H9 (cell line): Measurements from ENCODE around the gene MDH2. TPM values are rescaled to one million over a fixed set of nuclear protein-coding genes. Genes with fewer than 3 reads are reported as not detected.

Source experiments
- DNase-seq: peaks from one replicate; pipeline ENCODE4 v3.0.0-alpha.2; 2017
- H2AFZ ChIP-seq: one replicate; pipeline ENCODE4 v1.6.1; 2013; ENCODE audit warnings: mild to moderate bottlenecking, low read length, control low read depth, moderate library complexity
- H2AK5ac ChIP-seq: 2 replicates; pipeline ENCODE4 v1.6.1; 2013; ENCODE audit warnings: low read length, control low read depth, mixed read lengths; ENCODE audit not compliant: insufficient read length
- H2BK120ac ChIP-seq: one replicate; pipeline ENCODE4 v1.6.1; 2013; ENCODE audit warnings: low read depth, mild to moderate bottlenecking, low read length, control low read depth, inconsistent platforms; ENCODE audit not compliant: poor library complexity, severe bottlenecking
- H2BK12ac ChIP-seq: 2 replicates; pipeline ENCODE4 v1.6.1; 2013; ENCODE audit warnings: low read length, control low read depth, mixed read lengths, low read depth; ENCODE audit not compliant: insufficient read length
- H2BK15ac ChIP-seq: 2 replicates; pipeline ENCODE4 v1.6.1; 2013; ENCODE audit warnings: low read depth, low read length, control low read depth
- H2BK20ac ChIP-seq: one replicate; pipeline ENCODE4 v1.6.1; 2013; ENCODE audit warnings: low read depth, mild to moderate bottlenecking, low read length, control low read depth, inconsistent platforms; ENCODE audit not compliant: poor library complexity, severe bottlenecking
- H2BK5ac ChIP-seq: 2 replicates; pipeline ENCODE4 v1.6.1; 2013; ENCODE audit warnings: low read length, control low read depth, mixed read lengths; ENCODE audit not compliant: insufficient read length
- H3K14ac ChIP-seq: 2 replicates; pipeline ENCODE4 v1.6.1; 2013; ENCODE audit warnings: low read length, control low read depth; ENCODE audit not compliant: insufficient read depth
- H3K18ac ChIP-seq: 2 replicates; pipeline ENCODE4 v1.6.1; 2013; ENCODE audit warnings: low read depth, mild to moderate bottlenecking, mixed read lengths, low read length, control low read depth; ENCODE audit not compliant: insufficient read length
- H3K23ac ChIP-seq: 2 replicates; pipeline ENCODE4 v1.6.1; 2013; ENCODE audit warnings: low read length, control low read depth, mixed read lengths, low read depth; ENCODE audit not compliant: insufficient read length
- H3K23me2 ChIP-seq: 2 replicates; pipeline ENCODE4 v1.6.1; 2013; ENCODE audit warnings: low read depth, mild to moderate bottlenecking, mixed read lengths, low read length, control low read depth; ENCODE audit not compliant: insufficient read length, poor library complexity, severe bottlenecking
- H3K27ac ChIP-seq: 2 replicates; pipeline ENCODE4 v1.5.1; 2013; ENCODE audit warnings: low read length, control low read depth, mixed read lengths, low read depth; ENCODE audit not compliant: insufficient read length
- H3K27me3 ChIP-seq: 2 replicates; pipeline ENCODE4 v1.6.1; 2013; ENCODE audit warnings: low read length, control low read depth, inconsistent platforms; ENCODE audit not compliant: insufficient read depth
- H3K4ac ChIP-seq: 2 replicates; pipeline ENCODE4 v1.6.1; 2013; ENCODE audit warnings: low read depth, mild to moderate bottlenecking, control low read depth, inconsistent platforms, low read length, moderate library complexity
- H3K4me1 ChIP-seq: 2 replicates; pipeline ENCODE4 v1.6.1; 2013; ENCODE audit warnings: low read length, control low read depth, inconsistent platforms; ENCODE audit not compliant: insufficient read depth
- H3K4me2 ChIP-seq: 2 replicates; pipeline ENCODE4 v1.6.1; 2013; ENCODE audit warnings: low read length, control low read depth, mixed read lengths; ENCODE audit not compliant: insufficient read length, insufficient read depth
- H3K56ac ChIP-seq: 2 replicates; pipeline ENCODE4 v1.6.1; 2013; ENCODE audit warnings: low read depth, mild to moderate bottlenecking, mixed read lengths, low read length, control low read depth; ENCODE audit not compliant: insufficient read length
- H3K79me1 ChIP-seq: 2 replicates; pipeline ENCODE4 v1.6.1; 2013; ENCODE audit warnings: low read depth, mild to moderate bottlenecking, moderate library complexity, low read length, control low read depth, inconsistent platforms; ENCODE audit not compliant: insufficient read depth, poor library complexity, severe bottlenecking
- H3K79me2 ChIP-seq: 2 replicates; pipeline ENCODE4 v1.6.1; 2013; ENCODE audit warnings: low read length, control low read depth, inconsistent platforms; ENCODE audit not compliant: insufficient read depth
- H3K9ac ChIP-seq: 2 replicates; pipeline ENCODE4 v1.6.1; 2013; ENCODE audit warnings: low read length, control low read depth, mixed read lengths; ENCODE audit not compliant: insufficient read length; ENCODE audit errors: extremely low read depth
- H3K9me3 ChIP-seq: one replicate; pipeline ENCODE4 v1.6.1; 2013; ENCODE audit warnings: low read depth, low read length, inconsistent platforms; ENCODE audit not compliant: control insufficient read depth
- H3T11ph ChIP-seq: one replicate; pipeline ENCODE4 v1.6.1; 2013; ENCODE audit warnings: mild to moderate bottlenecking, low read length, control low read depth, inconsistent platforms
- H4K20me1 ChIP-seq: one replicate; pipeline ENCODE4 v1.6.1; 2013; ENCODE audit not compliant: control insufficient read depth, insufficient read length, insufficient read depth
- H4K5ac ChIP-seq: 2 replicates; pipeline ENCODE4 v1.6.1; 2013; ENCODE audit warnings: low read depth, mild to moderate bottlenecking, mixed read lengths, low read length, control low read depth; ENCODE audit not compliant: insufficient read length
- H4K8ac ChIP-seq: replicated peaks from 2 replicates; pipeline ENCODE4 v1.6.1; 2013; ENCODE audit warnings: low read length, control low read depth, mixed read lengths, low read depth; ENCODE audit not compliant: insufficient read length
- H4K91ac ChIP-seq: 2 replicates; pipeline ENCODE4 v1.6.1; 2013; ENCODE audit warnings: low read depth, mild to moderate bottlenecking, moderate library complexity, mixed read lengths, low read length, control low read depth; ENCODE audit not compliant: insufficient read length
- H3K27ac Mint-ChIP-seq, 3 experiments: 2 replicates in 2 of 3; 3 replicates in 1 of 3; pipeline ENCODE4 v1.8.0; 2020 to 2021; ENCODE audit warnings: mixed read lengths in 3 of 3, mild to moderate bottlenecking in 1 of 3, moderate library complexity in 1 of 3
- H3K27me3 Mint-ChIP-seq: 2 replicates; pipeline ENCODE4 v1.8.0; 2021; ENCODE audit warnings: low read depth, mild to moderate bottlenecking, moderate library complexity, mixed read lengths
- H3K36me3 Mint-ChIP-seq, 3 experiments: 2 replicates in 2 of 3; 3 replicates in 1 of 3; pipeline ENCODE4 v1.8.0; 2020 to 2021; ENCODE audit warnings: low read depth in 3 of 3, mixed read lengths in 3 of 3; ENCODE audit not compliant: insufficient read depth in 1 of 3
- H3K4me1 Mint-ChIP-seq, 2 experiments: 2 replicates each; pipeline ENCODE4 v1.8.0; 2020; ENCODE audit warnings: mixed read lengths in 2 of 2
- H3K4me3 Mint-ChIP-seq, 2 experiments: 2 replicates in 1 of 2; 3 replicates in 1 of 2; pipeline ENCODE4 v1.8.0; 2020 to 2021; ENCODE audit warnings: mild to moderate bottlenecking in 2 of 2, mixed read lengths in 2 of 2, moderate library complexity in 1 of 2
- H3K9me3 Mint-ChIP-seq, 2 experiments: 2 replicates in 1 of 2; 3 replicates in 1 of 2; pipeline ENCODE4 v1.8.0; 2020; ENCODE audit warnings: mild to moderate bottlenecking in 2 of 2, mixed read lengths in 2 of 2, moderate library complexity in 1 of 2
- CTCF ChIP-seq: fragments of 200-600 bp; sonication (generic); conservative IDR thresholded peaks from 3 replicates; pipeline ENCODE4 v1.8.0; 2021; ENCODE audit warnings: antibody characterized with exemption, mild to moderate bottlenecking
- WGBS: extraction: QIAGEN DNeasy Blood & Tissue Kit; methylation state at CpG from one replicate; pipeline ENCODE4 v1.1.7; 2013; ENCODE audit warnings: missing lambda C conversion rate, low lambda C conversion rate, mixed read lengths; ENCODE audit not compliant: insufficient read length; ENCODE audit errors: extremely low coverage; 5-methylcytosine and 5-hydroxymethylcytosine counted together
- total RNA-seq: library from RNA; stranded (reverse); gene quantifications from 2 replicates; pipeline ENCODE4 v1.2.1, GENCODE V29; 2021

Gene MDH2
- total RNA-seq, 1 experiment from 2014 or later, result 260 TPM

GRCh38 chr7:76023002-76023401 lies 24.9 kb upstream of the MDH2 start:
- H3K18ac ChIP-seq, result no peak overlapping the region

More at GRCh38 chr7:76023002-76023401, 24.9 kb upstream of the MDH2 start:
- H3K4me1 Mint-ChIP-seq, result peaks cover 2% of the 10 kb centered on the region in 2 experiments; a peak in 2 of 4 replicates
- Histone ChIP-seq H3K4me1 (no peaks in the 10 kb centered on the region), H3K27me3 (no peaks in the 10 kb centered on the region), H3K79me2 (no peaks in the 10 kb centered on the region), H4K91ac (no peak overlapping the region), H2AFZ (no peak overlapping the region), H3K14ac (no peak overlapping the region), H3K56ac (no peak overlapping the region), H2BK20ac (no peak overlapping the region), H2BK5ac (no peak overlapping the region), H2BK120ac (no peak overlapping the region), H4K8ac (no peak overlapping the region), H3K23me2 (no peaks in the 10 kb centered on the region), H3K79me1 (no peaks in the 10 kb centered on the region), H3T11ph (no peak overlapping the region), H2BK15ac (no peak overlapping the region), H3K9me3 (no peaks in the 10 kb centered on the region), H3K4me2 (no peak overlapping the region), H4K5ac (no peak overlapping the region), H3K9ac (no peak overlapping the region), H3K4ac (no peak overlapping the region), H3K27ac (no peak overlapping the region), H3K23ac (no peak overlapping the region), H2BK12ac (no peak overlapping the region), H4K20me1 (no peaks in the 10 kb centered on the region), H2AK5ac (no peak overlapping the region)
- DNase-seq, result no peak
- H3K9me3 Mint-ChIP-seq, result no peaks in the 10 kb centered on the region
- peak overlapping the region in 1 of 3 experiments; percentile 89; a peak in 3 of 7 replicates for H3K27ac Mint-ChIP-seq
- TF ChIP-seq CTCF, result no peak
- H3K27me3 Mint-ChIP-seq, result no peaks in the 10 kb centered on the region
- H3K36me3 Mint-ChIP-seq, result peaks cover 15 to 40% (median 31%) of the 10 kb centered on the region in 3 experiments
- no peak overlapping the region for H3K4me3 Mint-ChIP-seq
- no CpG with 5 or more reads among the region's 4 CpGs for WGBS
